GM19099 (cell line): ENCODE measurements around the gene KRTAP5-5.

Experiments used
- POLR2A ChIP-seq: IDR thresholded peaks from 3 replicates; pipeline ENCODE4 v1.6.1; 2011; ENCODE audit warnings: low read depth; ENCODE audit not compliant: insufficient read length; ENCODE audit errors: extremely low read depth

KRTAP5-5 gene

DNA sequence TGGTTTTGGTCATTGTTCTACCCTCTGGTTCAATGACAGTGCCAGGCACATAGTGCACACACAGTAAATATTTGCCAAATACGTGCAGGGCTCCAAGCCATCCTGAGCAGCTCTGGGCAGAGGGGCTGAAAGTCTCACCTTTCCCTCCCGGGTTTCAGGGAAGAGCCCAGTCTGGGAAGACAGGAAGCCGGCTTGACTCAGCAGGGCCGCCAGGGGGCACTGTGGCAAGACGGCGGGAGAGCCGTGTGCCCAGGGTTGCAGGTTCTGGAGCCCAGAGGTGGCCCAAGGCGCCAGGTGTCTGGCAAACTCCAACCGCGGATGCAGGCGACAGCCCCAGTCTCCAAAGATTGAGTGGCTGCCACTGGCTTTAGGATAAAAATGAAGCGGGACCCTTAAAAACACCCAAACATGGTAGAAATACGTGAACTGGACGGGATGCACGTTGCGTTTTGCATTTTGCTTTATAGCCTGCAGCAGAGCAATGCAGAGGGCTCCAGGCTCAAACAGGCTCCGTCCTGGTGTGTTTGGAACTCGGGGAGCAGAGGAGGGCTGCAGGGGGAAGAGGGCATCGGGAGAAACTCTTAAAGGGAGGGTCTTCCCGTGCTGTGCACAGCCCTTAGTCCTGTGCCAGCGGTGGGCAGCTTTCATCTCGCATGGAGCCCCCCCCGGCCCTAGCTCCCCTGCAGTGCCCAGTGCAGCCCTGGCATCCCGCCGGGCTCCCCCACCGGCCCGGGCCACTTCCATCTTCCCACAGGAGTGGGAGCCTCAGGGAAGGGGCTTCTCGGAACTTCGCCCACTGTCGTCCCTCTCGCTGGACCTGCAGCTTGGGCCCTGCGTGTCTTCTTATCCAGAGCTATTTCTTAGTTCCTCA lies 10.7 kb downstream of the KRTAP5-5 start:
- no peak for TF ChIP-seq POLR2A

DNA sequence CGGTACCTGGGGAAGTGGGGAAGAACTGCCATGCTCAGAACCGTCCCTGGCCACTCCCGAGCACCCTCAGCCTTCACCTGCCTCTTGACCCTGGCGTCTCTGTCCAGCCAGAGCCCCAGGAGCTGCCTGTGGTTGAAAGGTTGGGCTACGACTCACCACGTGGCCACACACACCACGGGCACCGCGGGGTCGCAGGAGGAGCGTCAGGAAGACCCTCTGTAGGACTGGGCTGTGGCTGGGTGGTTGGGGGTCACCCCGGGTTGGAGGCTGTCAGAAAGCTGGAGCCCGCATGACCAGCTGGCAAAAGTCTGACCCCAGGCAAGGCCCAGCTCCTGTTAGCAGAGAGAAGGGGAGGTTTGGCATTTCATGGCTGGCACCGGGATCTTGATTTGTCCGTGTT lies 11.5 kb downstream of the KRTAP5-5 start:
- no peak for TF ChIP-seq POLR2A

DNA sequence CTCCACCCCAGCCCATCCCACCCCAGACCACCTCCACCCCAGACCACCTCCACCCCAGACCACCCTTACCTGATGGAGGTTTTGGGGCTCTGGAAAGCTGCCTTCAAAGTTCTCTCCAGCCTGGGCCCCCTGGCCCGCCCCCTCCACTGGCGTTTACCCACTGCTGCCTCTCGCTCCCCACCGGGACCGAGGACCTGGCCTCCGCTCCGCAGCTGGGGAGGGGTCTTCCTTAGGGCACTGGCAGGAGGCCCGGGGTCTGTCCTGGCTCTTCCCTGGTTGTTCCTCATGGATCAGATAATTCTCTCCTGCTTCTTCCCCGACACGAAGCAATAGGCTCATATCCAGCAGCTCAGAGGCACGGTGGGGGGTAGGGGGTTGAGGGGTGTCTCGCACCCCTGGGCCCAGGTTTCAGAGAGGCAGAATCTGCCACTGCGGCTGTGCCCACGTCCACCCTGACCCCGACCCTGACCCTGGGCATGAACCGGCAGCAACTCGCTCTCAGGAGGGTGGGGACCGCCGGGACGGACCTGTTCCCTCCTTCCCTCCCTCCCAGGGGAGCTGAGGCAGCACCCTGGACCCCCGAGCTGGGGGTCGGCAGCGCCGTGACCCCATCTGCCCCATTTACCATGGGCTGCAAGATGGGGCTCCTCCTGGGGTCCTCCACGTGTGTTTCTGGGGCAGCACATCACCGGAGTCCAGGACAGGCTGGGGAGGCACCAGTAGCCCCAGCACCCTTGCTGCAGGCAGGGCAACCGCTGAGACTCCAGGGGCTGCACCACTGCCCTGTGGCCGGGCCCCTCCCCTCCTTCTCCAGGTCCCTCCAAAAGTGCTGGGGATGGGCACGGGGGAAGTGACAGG lies 12.9 kb downstream of the KRTAP5-5 start:
- no peak for TF ChIP-seq POLR2A

DNA sequence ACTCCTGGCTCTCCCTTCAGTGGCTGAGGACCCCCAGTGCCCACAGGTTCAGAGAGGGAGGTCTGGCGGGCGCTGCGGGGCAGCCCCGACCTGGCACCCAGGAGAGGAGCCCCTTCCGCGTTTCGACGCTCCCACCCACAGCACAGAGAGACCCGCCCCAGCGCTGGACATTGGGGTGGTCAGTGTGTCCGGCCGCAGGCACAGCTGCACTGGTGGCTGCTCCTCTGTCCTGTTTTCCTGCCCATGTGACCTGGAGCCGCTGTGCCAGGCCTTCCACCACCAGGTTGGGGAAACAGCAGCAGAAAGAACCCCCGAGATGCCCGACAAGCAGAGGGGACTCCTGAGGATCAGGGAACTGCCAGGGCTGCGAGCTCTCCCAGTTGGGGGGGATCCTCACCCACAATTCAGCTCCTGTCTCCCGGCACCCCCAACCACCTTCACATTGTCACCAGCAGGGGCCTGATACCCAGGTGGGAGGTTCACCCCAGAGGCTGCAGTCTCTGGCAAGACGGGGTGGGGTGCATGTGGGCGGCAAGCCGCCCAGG lies 13.6 kb downstream of the KRTAP5-5 start:
- no peak for TF ChIP-seq POLR2A

DNA sequence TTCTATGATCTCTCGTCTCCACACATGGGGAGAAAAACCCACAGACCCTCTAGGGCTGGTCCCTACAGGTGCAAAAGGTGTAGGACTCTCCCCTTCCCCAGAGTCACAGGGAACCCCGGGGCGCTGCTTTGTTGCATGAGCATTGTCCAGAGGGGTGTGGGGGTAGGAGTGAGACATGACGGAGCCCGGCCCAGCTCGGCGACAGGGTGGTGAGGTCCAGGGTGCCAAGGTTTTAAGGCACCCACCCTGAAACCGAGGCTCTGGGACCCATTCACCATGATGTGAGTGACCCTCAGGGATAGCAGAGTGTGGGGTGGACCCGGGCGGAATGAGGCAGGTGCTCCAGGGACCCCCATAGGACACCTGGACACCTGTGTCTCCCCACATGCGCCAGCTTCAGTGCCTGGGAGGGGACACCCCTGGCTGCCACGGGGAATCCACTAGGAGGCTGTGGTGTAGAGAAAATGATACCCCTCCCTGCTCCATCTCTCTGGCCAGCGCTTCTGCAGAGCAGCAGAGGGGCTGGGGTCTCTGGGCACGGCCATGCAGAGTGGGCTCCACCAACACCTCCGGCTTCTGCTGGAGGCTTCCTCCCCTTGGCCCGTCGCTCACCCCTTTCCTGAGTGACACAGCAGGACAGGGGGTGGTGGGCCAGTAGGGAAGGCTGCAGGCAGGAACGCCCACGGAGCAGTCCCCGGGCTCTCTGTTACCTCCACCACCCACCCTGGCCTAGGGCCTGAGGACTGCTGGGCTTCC lies 15.2 kb downstream of the KRTAP5-5 start:
- no peak for TF ChIP-seq POLR2A

DNA sequence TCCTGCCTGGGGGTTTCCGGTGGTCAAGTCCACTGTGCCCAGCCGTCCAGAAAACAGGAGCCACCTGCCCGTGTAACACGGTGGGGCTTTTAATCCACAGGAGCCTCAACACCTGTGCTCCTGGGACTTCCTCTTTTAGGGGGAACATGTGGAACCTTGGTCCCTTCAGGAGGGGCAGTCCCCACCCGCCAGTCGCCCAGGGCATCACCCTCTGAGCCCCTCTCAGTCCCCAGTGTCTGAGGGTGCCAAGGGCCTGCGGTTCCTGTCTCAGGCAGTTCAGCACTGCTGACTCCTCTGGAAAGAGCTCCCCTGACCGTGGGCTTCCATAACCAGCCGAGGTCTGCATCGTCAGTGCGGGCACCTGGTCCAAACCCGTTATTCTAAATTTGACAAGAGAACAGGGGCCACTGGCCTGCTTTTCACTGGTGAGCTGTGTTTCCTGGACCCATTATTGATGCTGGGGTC lies 15.8 kb downstream of the KRTAP5-5 start:
- no peak for TF ChIP-seq POLR2A

DNA sequence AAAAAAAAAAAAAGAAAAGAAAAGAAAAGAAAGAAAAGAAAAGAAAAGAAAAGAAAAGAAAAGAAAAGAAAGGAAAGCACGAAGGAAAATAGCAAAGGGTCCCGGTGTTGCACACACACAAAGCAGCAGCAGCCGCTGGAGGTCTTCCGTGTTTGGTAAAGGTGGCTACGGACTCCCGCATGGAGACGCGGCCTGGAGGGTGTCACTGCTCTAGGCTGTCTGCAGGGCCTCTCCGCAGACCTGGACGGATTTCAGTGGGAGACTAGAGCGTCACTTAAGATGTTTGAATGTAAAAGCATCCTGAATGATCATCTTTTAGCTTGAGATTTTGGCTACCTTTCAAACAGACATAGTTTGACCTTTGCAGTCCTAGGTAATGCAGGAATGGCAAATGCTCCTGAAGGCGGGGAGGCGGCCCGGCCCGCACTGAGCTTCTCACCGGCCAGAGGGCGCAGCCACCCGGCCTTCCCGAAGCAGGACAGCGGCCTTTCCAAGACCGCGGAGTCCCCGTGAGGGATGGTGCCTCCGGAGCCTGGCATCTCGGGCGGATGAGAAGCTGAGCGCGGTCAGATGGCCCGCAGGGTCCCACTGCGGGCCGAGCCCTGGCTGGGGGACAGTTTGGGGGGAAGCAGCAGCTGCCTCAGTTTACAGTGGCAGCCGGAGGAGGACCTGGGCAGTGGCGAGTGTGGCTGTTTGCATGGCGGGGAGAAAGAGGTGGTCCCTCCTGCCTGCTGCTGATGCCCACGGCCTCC lies 18.5 kb downstream of the KRTAP5-5 start:
- no peak for TF ChIP-seq POLR2A

DNA sequence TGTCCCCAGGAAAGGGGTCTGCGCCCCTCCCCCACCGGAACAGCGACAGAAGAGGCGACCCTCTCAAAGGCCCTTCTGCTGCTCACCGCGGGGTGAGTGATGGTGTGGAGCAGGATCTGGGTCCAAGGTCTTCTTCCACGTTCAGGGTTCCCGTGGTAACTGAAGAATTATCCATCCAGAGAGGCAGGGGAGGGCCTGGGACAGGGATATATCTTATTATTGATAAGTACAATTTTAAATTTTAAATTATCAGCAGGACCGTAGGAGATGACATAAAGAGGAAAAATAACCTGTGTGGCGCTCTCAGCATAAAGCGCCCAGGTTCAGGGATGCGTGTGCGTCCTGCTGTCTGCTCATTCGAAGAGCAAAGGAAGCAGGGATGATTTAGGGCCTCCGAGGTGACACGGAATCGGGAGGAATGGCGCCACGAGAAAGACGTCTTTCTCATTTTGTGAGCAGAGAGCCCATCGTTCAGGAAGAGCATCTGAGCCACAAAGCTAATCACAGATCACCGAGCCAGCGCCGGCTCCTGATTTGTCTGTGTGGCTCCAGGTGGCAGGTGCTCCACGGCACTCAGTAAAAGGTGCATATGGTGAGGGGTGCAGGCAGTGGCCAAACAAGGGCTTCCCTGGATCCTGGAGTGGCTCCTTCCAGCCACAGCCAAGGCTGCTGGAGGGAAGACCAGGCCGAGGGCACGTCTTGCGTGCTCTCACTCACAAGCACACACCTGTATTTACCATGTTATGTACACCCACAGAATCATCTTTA lies 19.3 kb downstream of the KRTAP5-5 start:
- TF ChIP-seq POLR2A, result no peak

DNA sequence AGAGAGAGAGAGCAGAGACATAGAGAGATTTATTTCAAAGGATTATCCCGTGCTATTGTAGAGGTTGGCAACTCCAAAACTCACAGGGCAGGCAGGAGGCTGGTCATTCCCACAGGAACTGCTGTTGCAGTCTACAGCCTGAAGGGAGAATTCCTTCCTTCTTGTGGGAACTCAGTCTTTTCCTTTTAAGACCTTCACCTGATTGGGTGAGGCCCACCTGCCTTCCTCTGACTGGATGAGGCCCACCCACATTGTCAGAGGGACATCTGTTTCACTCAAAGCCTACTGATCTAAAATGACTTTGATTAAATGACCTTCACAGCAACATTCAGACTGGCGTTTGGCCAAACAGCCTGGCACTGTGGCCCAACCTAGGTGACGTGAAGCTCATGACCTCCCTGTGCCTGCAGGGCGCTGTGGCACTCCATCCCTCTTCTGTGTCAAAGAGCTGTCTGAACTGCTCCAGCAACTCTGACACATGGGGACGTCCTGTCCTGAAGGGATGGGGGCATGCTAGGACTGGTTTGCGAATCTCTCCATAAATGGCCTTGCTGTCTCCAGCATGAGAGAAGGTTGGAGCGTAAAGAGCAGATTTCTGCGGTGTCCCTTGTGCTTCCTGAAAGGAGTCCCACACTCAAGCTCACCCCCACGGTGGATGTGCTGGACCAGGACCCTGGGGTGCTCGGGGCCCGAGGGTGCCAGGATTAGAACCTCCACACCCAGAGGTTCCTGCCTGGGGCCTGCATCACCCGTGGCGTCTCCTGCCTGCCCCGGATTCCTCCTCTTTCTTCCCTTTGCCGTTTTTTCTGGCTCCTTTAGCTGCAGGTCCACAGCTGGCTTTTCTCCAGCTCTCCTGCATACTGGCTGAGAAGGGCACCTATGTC lies 20.7 kb downstream of the KRTAP5-5 start:
- no peak for TF ChIP-seq POLR2A

DNA sequence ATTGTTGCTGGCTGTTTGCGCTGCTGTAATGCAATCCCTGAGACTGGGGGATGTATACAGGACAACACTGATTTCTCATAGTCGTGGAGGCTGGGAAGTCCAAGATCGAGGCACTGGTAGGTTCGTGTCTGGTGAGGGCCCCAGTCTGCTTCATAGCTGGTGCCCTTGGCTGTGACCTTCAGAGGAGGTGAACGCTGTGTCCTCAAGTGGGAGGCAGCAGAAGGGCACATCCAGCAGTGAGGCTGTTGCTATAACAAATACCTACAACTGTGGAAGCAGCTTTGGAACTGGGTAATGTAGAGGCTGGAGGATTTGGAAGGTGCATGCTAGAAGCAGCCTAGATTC lies 21.3 kb downstream of the KRTAP5-5 start:
- no peak for TF ChIP-seq POLR2A

DNA sequence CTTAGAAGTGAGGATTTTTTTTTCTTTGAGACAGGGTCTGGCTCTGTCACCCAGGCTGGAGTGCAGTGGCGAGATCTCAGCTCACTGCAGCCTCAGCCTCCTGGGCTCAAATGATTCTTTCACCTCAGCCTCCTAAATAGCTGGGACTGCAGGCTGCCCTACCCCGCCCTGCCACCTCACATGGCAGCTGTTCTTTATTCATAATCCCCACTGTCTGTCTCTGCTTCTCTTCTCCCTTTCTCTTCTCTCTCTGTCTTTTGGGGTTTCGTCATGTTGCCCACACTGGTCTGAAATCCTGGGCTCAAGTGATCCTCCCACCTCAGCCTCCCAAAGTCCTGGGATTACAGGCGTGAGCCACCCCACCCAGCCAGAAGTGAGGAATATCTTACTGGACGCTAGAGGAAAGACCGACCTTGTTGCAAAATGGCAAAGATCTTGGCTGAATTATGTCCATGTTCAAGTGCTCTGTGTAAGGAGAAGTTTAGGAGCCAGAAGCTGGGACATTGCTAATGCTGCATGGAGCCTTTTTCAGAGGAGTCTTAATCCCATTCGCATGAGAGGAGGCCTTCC lies 21.9 kb downstream of the KRTAP5-5 start:
- no peak for TF ChIP-seq POLR2A

DNA sequence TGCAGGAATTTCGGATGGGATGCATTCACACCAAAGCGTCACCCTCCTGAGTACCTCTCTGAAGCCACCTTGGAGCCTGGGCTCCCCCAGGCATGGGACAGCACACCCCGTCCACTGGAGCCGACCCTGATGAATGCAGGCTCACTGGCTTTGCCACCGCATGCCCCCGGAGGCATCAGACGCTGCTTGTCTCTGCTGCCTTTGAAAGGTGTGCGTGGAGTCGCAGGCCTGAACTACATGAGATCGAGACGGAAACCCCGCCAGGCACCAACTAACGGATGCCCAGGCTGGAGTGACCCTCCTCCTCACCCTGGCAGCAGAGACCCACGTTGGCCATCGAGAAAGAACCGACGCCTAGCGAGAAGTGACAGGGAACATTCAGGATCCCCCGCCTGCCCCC lies 22.5 kb downstream of the KRTAP5-5 start:
- TF ChIP-seq POLR2A, result no peak
